Activated CD4-positive, alpha-beta T cell treated with anti-CD3 and anti-CD28 coated beads, Interleukin-10, Interleukin-2, amounts not matched to agents 100 ng/mL and 50 ng/mL, durations not matched to agents 16 hours and 8 hours (primary cell): ENCODE measurements around the gene ITFG2.
"Not testable (repeated sequence)": the region's sequence is repeated elsewhere in the genome, so short reads cannot be mapped to it uniquely, and the experiment has no call there.

ENCODE experiments used
- DNase-seq: peaks from one replicate; pipeline ENCODE4 v3.0.0-alpha.2; 2020

ITFG2 gene

GRCh38 chr12:2812290-2813213 lies at the start of gene ITFG2:
ITFG2 (plus strand) TSS chr12:2812668; CDS start chr12:2812761, 93 bp downstream.
- DNase-seq, result peak; percentile 99

DNA sequence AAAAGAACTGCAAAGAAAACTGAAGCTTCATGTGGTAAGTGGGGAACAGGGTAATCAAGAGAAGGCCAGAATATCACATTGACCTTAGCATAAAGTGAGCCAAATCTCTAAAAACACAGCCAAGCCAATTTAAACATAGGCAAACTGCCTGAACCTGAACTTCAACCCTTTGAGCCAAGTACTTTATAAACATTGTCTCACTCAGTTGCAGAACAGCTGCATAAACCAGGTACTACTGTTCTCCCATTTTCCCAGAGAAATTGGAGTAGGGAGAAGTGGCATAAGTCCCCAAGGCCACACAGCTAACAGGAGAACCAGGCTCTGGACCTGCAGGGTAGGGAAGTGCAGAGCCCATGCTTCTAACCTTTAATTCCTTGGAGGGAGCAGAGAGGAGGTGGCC lies 48.1 kb upstream of the ITFG2 start:
- DNase-seq, result no peak

DNA sequence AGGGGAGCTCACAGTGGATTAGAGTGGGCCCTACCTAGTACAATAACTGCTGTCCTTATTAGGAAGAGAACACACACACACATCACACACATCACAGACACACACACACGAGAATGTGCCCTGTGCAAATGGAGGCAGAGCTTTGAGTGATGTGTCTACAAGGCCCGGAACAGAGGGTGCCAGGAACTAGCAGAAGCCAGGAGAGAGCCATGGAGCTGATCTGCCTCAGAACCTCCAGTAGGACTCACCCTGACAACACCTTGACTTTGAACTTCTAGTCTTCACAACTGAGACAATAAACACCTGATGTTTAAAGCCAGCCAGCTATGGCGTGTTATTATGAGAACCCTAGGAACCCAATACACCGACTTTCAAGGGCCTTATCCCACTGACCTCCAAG lies 47.4 kb upstream of the ITFG2 start:
- DNase-seq, result no peak

GRCh38 chr12:2765608-2766007 lies 46.9 kb upstream of the ITFG2 start:
- no peak for DNase-seq

DNA sequence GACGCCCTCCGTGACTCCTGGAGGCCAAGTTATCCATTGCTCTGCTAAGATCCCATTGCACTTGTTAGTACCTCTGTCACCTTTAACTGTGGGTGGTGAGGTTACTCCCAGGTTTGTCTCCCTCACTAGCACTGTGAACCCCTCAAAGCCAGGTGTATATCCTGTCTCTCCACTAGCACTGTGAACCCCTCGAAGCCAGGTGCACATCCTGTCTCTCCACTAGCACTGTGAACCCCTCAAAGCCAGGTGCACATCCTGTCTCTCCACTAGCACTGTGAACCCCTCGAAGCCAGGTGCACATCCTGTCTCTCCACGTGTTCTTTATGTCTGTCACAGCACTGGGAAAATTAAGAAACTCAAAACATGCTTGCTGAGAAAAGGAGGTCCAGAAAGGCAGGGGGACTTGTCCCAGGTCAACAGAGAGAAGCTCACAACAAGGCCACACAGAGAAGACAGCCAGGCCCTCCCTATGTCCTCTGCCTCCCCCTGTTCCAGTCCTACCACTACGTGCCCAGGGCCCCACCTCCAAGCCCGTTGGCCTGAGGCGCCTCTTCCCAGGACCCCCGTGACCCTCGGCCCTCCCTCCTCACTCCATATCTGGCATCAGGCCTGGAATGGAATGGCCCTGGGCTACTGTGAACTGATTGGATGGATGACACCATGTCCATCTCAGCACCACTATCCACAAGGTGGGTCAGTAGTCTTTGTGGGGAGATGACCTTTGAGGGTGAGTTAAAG lies 44.1 kb upstream of the ITFG2 start:
- no peak for DNase-seq

DNA sequence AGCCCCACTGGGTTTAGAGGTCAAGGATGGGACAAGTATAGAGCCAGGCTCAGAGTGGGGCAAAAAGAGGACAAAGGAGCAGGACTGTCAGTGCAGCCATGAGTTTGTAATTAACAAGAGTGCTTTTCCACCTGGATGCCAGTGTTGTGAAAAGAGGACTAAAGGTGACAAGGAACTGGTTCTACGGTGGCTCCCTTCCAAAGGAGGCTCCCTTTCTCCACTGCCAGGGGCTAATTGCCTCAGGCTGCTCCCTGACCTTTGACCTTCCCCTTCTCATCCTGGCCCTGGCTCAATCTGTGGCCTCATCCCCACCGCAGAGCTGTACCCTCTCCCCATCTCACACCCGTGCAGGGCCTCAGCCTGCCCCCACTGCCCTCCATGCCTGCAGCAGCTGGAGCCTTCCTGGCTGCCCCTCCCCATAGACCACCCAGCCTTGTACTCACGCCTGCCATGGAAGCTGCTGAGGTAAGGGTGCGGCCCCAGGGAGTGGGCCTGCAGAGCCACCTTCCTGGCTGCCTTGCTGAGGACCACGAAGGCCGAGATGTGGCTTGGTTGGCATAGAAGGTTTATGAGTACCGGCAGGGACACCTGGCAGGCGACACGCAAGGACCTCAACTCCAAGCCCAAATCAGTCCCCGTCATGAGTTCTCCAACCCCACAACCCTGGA lies 42.5 kb upstream of the ITFG2 start:
- no peak for DNase-seq

DNA sequence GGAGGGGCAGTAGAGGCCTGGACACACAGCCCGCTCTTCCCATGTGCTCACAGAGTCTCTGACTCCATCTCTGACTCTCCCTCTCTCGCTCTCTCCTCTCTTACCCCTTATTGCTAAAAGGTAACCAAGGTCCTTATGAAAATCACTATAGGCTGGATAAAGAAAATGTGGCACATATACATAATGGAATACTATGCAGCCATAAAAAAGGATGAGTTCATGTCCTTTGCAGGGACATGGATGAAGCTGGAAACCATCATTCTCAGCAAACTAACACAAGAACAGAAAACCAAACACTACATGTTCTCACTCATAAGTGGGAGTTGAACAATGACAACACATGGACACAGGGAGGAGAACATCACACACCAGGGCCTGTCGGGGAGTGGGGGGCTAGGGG lies 41.9 kb upstream of the ITFG2 start:
- DNase-seq, result not testable (repeated sequence)

DNA sequence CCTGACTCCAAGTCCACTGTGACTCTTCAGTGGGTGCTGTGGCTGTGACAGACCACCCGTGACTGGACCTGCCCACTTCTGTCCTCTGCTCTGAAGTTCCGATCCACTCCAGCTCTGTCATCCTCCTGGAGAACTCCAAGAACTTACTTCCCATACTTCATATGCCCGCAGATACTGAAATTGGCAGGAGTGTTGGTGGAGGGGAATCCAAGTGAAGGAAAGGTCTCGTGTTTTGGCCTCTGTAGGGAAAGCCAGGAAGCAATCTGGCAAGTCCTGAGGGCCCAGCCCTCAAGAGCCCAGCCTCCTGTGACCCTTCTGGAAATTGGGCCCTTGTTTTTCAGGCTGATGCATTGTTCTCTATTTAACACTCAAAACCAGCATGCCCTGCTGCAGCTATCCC lies 40.1 kb upstream of the ITFG2 start:
- DNase-seq, result no peak

DNA sequence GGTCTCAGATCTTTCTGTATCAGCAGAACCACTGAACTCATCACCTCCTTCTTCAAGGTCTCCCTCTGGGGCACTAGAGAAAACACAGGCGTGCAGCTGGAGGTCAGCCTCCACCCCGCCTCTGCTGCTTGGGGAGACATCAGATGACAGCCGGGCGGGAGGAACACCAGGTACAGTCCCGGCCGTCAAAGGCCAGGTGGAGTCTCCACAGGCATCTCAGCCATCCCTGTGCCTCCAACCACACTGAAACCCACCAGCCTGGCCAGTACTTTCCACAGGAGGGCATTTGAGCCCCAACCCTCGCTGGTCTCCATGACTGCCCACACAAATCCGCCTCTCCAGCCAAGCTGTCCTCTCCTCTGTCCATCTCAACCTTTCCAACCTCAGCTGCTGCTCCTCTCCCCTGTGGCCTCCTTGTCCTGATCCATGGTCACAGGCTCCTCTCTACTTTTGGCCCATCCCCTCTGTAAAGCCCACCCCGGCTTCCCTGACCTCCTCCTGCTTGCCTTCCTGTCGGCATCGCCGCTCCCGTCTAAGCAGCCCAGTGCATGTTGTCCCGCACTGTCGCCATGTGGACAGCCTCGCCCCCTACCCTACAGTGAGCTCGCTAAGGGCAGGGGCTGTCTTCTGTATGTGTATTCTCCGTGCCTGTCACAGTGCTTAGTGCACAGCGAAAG lies 39.1 kb upstream of the ITFG2 start:
- no peak for DNase-seq

- DNase-seq, result no peak
These were observed 37.0 kb upstream of the ITFG2 start for GRCh38 chr12:2775431-2775830.

- DNase-seq, result no peak
These were observed 36.2 kb upstream of the ITFG2 start for GRCh38 chr12:2776129-2776806.

GRCh38 chr12:2779281-2779680 lies 33.2 kb upstream of the ITFG2 start:
- no peak for DNase-seq

- DNase-seq, result peak; percentile 53
These were observed 28.4 kb upstream of the ITFG2 start for GRCh38 chr12:2783936-2784600.

- no peak for DNase-seq
These were observed 27.5 kb upstream of the ITFG2 start for GRCh38 chr12:2785017-2785416.

DNA sequence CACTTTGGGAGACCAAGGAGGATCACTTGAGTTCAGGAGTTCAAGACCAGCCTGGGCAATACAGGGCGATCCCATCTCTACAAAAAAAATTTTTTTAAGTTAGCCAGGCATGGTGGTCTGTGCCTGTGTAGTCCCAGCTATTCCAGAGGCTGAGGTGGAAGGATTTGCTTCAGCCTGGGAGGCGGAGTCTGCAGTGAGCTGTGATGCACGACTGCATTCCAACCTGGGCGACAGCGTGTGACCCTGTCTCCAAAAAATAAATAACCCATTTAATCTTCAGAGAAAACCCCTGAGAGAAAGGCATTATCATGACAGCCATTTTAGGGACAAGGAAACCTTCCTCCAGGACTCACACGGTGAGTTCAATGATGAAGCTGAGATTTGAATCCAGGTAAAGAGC lies 21.4 kb upstream of the ITFG2 start:
- no peak for DNase-seq

- no peak for DNase-seq
These were observed 19.6 kb upstream of the ITFG2 start for GRCh38 chr12:2792671-2793500.

GRCh38 chr12:2793561-2793960 lies 18.9 kb upstream of the ITFG2 start:
- no peak for DNase-seq

- DNase-seq, result peak; percentile 7
These were observed 18.2 kb upstream of the ITFG2 start for GRCh38 chr12:2794191-2794735.

DNA sequence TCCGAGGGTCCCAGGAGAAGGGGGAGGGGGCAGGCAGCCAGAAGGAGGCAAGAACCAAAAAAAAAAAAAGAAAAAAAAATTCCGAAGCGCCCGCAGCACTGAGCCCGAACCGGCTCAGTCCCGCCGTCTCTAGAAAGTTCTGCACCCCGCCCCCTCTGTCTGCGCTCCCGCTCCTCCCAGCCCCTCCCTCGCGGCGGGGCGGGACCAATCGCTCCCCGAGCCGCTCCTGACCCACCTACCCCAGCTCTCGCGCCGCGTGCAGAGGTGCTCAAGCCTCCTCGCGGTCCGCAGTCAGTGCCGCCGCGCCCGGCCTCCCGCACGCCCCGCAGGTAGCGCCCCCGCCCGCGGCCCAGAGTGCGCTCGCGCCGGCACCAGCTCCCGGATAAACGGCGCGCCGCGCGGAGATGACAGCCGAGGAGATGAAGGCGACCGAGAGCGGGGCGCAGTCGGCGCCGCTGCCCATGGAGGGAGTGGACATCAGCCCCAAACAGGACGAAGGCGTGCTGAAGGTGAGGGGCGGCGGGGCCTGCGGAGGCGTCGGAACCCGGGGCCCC lies 17.7 kb upstream of the ITFG2 start, which contains the start of gene FKBP4:
TSS of gene FKBP4 (plus strand) at position 235 of the 554 bp plus-strand sequence. CDS start at position 405, 170 bp downstream.
- DNase-seq, result peak; percentile 93
